ENCODE results near the gene TLR10. TPM values are rescaled to one million over a fixed set of nuclear protein-coding genes. Genes with fewer than 3 reads are reported as not detected.

The TLR10 gene
- total and polyA plus RNA-seq, 2 donors (not counting 3 experiments of a cell fraction or from before 2014, with no cell fraction given) = not detected

DNA sequence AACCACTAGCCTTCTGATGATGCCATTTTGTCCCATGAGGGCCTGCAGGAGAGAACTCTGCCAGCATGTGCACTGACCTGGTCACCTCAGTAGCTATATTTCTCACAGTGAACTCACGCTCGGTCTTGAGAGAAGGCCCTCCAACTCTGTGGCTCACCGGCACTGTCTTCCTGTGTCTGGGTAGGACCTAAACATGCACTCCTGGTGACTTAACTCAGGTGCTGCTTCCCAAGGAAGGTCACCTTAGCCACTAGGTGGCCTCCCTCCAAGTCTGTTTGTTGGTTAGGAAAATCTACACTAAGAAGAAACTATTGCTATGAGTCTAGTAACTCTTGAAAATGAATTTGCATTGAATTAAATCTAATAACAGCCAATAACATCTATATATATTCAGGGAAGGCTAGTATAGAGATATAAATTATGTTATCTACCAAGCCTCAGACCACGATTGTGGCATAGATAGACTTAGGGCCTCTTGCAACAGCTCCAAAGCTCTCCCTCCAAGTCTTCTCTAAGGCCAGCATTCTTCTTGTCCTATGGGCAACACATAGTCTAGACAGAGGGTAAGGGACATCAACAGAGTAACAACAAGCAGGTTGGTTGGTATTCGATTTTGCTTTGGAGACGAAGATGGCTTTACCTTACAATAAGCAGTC is 24.7 kb downstream of the TLR10 start:
- Histone ChIP-seq H3K27me3 (ENCODE audit: control insufficient read depth in 2 of 2, insufficient read depth in 2 of 2, low read length in 2 of 2) (peaks cover 0 to 3% of the 10 kb centered on the region in 2 experiments), H3K4me3 (replicated peaks in 1 of 3; ENCODE audit: insufficient read depth in 1 of 3, low read depth in 1 of 3, low read length in 3 of 3) (no peak overlapping the region), H3K4me2 (ENCODE audit: insufficient read depth, low read length) (no peak overlapping the region), H3K27ac (ENCODE audit: insufficient read depth, low read depth, low read length) (no peak overlapping the region), H3K4me1 (ENCODE audit: control insufficient read depth, extremely low read depth, insufficient read depth, low read length) (no peaks in the 10 kb centered on the region), H4K20me1 (replicated peaks; ENCODE audit: control insufficient read depth, extremely low read depth, insufficient read depth, low read length) (no peaks in the 10 kb centered on the region), H2AFZ (ENCODE audit: low read depth, low read length) (no peak overlapping the region), H3K79me2 (ENCODE audit: control insufficient read depth, insufficient read depth, low read length) (no peaks in the 10 kb centered on the region), H3K36me3 (ENCODE audit: control insufficient read depth in 2 of 2, extremely low read depth in 1 of 2, insufficient read depth in 2 of 2, low read length in 2 of 2) (no peaks in the 10 kb centered on the region), H3K9me3 (replicated peaks; ENCODE audit: control insufficient read depth, insufficient read depth, low read length) (no peaks in the 10 kb centered on the region), H3K9ac (replicated peaks; ENCODE audit: extremely low read depth, insufficient read depth, low read length) (no peak overlapping the region), H3K9me1 (replicated peaks; ENCODE audit: control insufficient read depth, extremely low read depth, insufficient read depth, low read length) (no peaks in the 10 kb centered on the region)
- no peak for TF ChIP-seq EZH2 (IDR thresholded peaks at IDR 0.05; ENCODE audit: borderline replicate concordance, low read depth, low read length, severe bottlenecking)
- TF ChIP-seq, protein P1, sequence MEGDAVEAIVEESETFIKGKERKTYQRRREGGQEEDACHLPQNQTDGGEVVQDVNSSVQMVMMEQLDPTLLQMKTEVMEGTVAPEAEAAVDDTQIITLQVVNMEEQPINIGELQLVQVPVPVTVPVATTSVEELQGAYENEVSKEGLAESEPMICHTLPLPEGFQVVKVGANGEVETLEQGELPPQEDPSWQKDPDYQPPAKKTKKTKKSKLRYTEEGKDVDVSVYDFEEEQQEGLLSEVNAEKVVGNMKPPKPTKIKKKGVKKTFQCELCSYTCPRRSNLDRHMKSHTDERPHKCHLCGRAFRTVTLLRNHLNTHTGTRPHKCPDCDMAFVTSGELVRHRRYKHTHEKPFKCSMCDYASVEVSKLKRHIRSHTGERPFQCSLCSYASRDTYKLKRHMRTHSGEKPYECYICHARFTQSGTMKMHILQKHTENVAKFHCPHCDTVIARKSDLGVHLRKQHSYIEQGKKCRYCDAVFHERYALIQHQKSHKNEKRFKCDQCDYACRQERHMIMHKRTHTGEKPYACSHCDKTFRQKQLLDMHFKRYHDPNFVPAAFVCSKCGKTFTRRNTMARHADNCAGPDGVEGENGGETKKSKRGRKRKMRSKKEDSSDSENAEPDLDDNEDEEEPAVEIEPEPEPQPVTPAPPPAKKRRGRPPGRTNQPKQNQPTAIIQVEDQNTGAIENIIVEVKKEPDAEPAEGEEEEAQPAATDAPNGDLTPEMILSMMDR (IDR thresholded peaks at IDR 0.05; ENCODE audit: extremely low read depth in 1 of 2, insufficient read depth in 1 of 2, low read depth in 1 of 2, low read length in 2 of 2) = peak in 1 of 2 donors; percentile 8
- TF ChIP-seq FOS (IDR thresholded peaks at IDR 0.05; ENCODE audit: borderline replicate concordance, insufficient read depth, low read length) = no peak
- no peak for TF ChIP-seq MYC (IDR thresholded peaks at IDR 0.05; ENCODE audit: low read depth, low read length)
- intact Hi-C loops (cut with micrococcal nuclease) = loop anchor here (10.0 kb wide), 1 partner anchor 287 kb away; no protein-coding TSS in a partner anchor
- dilution Hi-C loops (cut with MboI; ENCODE audit: extremely low pct_ligation_motif_present, low sequenced_read_pairs) = no loop called here
- FAIRE-seq (no peak), DNase-seq (ENCODE audit: low read depth, low spot score) (no peak)
- CTCF ChIA-PET = interaction anchor here (0.6 to 7.2 kb wide), 9 partner anchors 24 to 579 kb away, joined by 3 to 95 read pairs (median 23); partner anchors contain the start of genes TLR1 and TLR10
- BruUV-seq (replicated peaks) = no TSS peak
- POLR2A ChIA-PET = no interaction called here

Data from endothelial cell of umbilical vein (primary cell).